Measurements from ENCODE around the gene NDUFA13.

DNA sequence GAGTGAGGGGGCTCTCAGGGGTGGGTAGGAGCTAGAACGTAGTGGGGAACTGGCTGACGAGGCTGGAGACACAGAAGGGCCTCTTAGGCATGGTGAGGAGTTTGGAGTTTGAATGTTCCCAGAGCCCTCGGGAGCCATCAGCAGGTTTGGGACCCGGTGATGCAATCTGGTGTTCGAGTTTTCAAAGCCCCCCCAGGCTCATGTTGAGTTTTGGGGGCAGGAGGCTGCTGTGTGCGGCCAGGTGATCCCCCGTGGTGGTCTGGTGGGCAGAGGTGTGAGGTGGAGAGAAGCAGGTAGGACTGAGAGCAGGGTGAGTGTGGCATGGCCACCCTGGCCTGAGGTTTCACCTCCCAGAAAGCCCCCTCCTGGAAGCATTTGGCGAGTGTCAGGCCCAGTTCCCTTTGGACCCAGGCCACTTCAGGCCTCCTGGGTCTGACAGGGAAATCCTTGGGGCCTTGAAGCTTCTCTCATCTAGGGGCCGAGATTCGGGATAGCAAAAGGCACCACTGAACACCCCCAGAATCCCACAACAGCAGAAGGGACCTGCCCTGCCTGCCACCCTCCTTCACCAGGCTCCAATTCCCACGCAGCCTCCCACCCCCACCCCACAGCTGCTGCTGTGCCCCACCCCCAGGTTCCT, 13.9 kb downstream of the NDUFA13 start:
- TF ChIP-seq, protein P1, sequence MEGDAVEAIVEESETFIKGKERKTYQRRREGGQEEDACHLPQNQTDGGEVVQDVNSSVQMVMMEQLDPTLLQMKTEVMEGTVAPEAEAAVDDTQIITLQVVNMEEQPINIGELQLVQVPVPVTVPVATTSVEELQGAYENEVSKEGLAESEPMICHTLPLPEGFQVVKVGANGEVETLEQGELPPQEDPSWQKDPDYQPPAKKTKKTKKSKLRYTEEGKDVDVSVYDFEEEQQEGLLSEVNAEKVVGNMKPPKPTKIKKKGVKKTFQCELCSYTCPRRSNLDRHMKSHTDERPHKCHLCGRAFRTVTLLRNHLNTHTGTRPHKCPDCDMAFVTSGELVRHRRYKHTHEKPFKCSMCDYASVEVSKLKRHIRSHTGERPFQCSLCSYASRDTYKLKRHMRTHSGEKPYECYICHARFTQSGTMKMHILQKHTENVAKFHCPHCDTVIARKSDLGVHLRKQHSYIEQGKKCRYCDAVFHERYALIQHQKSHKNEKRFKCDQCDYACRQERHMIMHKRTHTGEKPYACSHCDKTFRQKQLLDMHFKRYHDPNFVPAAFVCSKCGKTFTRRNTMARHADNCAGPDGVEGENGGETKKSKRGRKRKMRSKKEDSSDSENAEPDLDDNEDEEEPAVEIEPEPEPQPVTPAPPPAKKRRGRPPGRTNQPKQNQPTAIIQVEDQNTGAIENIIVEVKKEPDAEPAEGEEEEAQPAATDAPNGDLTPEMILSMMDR (conservative IDR thresholded peaks at IDR 0.05 in 1 of 2, IDR thresholded peaks at IDR 0.05 in 1 of 2; ENCODE audit: extremely low read depth in 1 of 2, insufficient read depth in 1 of 2, low read depth in 1 of 2, low read length in 2 of 2): no peak
- no peak for TF ChIP-seq EZH2 (IDR thresholded peaks at IDR 0.05; ENCODE audit: borderline replicate concordance, low read length)
